T-helper 2 cell treated with Interferon-gamma antibody and Interleukin-4, amounts not matched to agents 100 ng/mL and 5 ng/mL, for 36 hours (primary cell): ENCODE results near the gene SLC29A1. TPM values are rescaled to one million over a fixed set of nuclear protein-coding genes. Genes with fewer than 3 reads are reported as not detected.

Experiments used
- intact Hi-C: fragments of 100-400 bp; cut with micrococcal nuclease; formaldehyde crosslinking; loops from one replicate; pipeline ENCODE4 v1.15.1; 2023
- total RNA-seq: library from RNA; stranded (reverse); gene quantifications from 2 replicates; pipeline ENCODE4 v1.2.3, GENCODE V29; 2022

SLC29A1 gene
- total RNA-seq, 1 donor from 2014 or later = 59.9 TPM

GRCh38 chr6:44234101-44235025, 11.0 kb downstream of the SLC29A1 start:
- intact Hi-C loops = no loop called here

- intact Hi-C loops = no loop called here
Observed at GRCh38 chr6:44235269-44235668, 11.9 kb downstream of the SLC29A1 start.

GRCh38 chr6:44235891-44236516, 12.6 kb downstream of the SLC29A1 start:
- intact Hi-C loops = no loop called here

- intact Hi-C loops = loop anchor here (1.0 kb wide), 1 partner anchor 141 kb away; no protein-coding TSS in a partner anchor
Observed at GRCh38 chr6:44237021-44237812, 13.8 kb downstream of the SLC29A1 start.

GRCh38 chr6:44237813-44238433, 14.5 kb downstream of the SLC29A1 start:
- intact Hi-C loops = loop anchor here (1.0 kb wide), 4 partner anchors 8 to 142 kb away; no protein-coding TSS in a partner anchor

GRCh38 chr6:44238687-44239350, 15.4 kb downstream of the SLC29A1 start:
- intact Hi-C loops = loop anchor here (1.0 kb wide), 3 partner anchors 7 to 67 kb away; no protein-coding TSS in a partner anchor

- intact Hi-C loops = no loop called here
Observed at GRCh38 chr6:44243345-44243744, 19.9 kb downstream of the SLC29A1 start.

GRCh38 chr6:44245391-44245911, 22.1 kb downstream of the SLC29A1 start:
- intact Hi-C loops = loop anchor here (5.0 kb wide), 2 partner anchors 118 to 473 kb away; partner anchors contain the start of genes MRPL14, TMEM63B and VEGFA

GRCh38 chr6:44245912-44246662, 22.7 kb downstream of the SLC29A1 start:
- intact Hi-C loops = loop anchor here (1.0 to 5.0 kb wide), 5 partner anchors 8 to 617 kb away; partner anchors contain the start of genes GTPBP2, MRPL14, TMEM63B and VEGFA

GRCh38 chr6:44246663-44247337, 23.4 kb downstream of the SLC29A1 start, which contains the start of gene HSP90AB1:
Gene HSP90AB1, plus strand, starts transcription at chr6:44247101. Its CDS starts 1,529 bp downstream, at chr6:44248630.
- intact Hi-C loops = loop anchor here (1.0 to 5.0 kb wide), 7 partner anchors 8 to 618 kb away; partner anchors contain the start of genes GTPBP2, MRPL14, SLC35B2 and TMEM63B

GRCh38 chr6:44247338-44248302, 24.2 kb downstream of the SLC29A1 start:
- intact Hi-C loops = loop anchor here (1.0 to 5.0 kb wide), 5 partner anchors 10 to 619 kb away; partner anchors contain the start of genes GTPBP2, MRPL14, SLC35B2 and TMEM63B

GRCh38 chr6:44248579-44248978, 25.2 kb downstream of the SLC29A1 start:
- intact Hi-C loops = loop anchor here (5.0 kb wide), 2 partner anchors 121 to 476 kb away; partner anchors contain the start of genes MRPL14, TMEM63B and VEGFA

- intact Hi-C loops = loop anchor here (5.0 kb wide), 2 partner anchors 122 to 477 kb away; partner anchors contain the start of genes MRPL14, TMEM63B and VEGFA
Observed at GRCh38 chr6:44249082-44249748, 25.8 kb downstream of the SLC29A1 start.

- intact Hi-C loops = no loop called here
Observed at GRCh38 chr6:44250067-44250717, 26.8 kb downstream of the SLC29A1 start.

GRCh38 chr6:44250718-44251123, 27.3 kb downstream of the SLC29A1 start:
- intact Hi-C loops = no loop called here
